Lung (tissue), 12 donors: ENCODE measurements around the gene PLCD1. TPM values are rescaled to one million over a fixed set of nuclear protein-coding genes. Genes with fewer than 3 reads are reported as not detected.
A peak's percentile ranks its signal among the peaks of the same experiment; 100 is the strongest.

ENCODE experiments used
- ATAC-seq: fragments of 200-7000 bp; cut with Tn5 transposase; one replicate; pipeline ENCODE4 v1.9.1; 2020; ENCODE audit warnings: moderate number of reproducible peaks; ENCODE audit not compliant: insufficient read depth, low FRiP score
- DNase-seq, 3 donors: peaks; one replicate each; pipeline ENCODE4 v3.0.0-alpha.2; 2013 to 2017
- H3K27ac ChIP-seq, 2 donors: one replicate each; pipeline ENCODE4 v1.5.1; 2013; ENCODE audit warnings: mild to moderate bottlenecking in 2 of 2, moderate library complexity in 2 of 2, control low read depth in 1 of 2, inconsistent platforms in 1 of 2, low read depth in 1 of 2, low read length in 1 of 2
- H3K27me3 ChIP-seq, 3 donors: one replicate each; pipeline ENCODE4 v1.5.1; 2013; ENCODE audit warnings: low read length in 2 of 3; ENCODE audit not compliant: control insufficient read depth in 3 of 3, insufficient read depth in 3 of 3
- H3K36me3 ChIP-seq, 4 donors: one replicate each; pipeline ENCODE4 v1.5.1; 2013; ENCODE audit warnings: low read length in 4 of 4, mild to moderate bottlenecking in 1 of 4, moderate library complexity in 1 of 4; ENCODE audit not compliant: control insufficient read depth in 4 of 4, insufficient read depth in 4 of 4
- H3K4me1 ChIP-seq, 5 donors: one replicate each; pipeline ENCODE4 v1.5.1; 2013; ENCODE audit warnings: low read length in 5 of 5, mild to moderate bottlenecking in 2 of 5, moderate library complexity in 1 of 5; ENCODE audit not compliant: control insufficient read depth in 5 of 5, insufficient read depth in 5 of 5
- H3K4me3 ChIP-seq: one replicate; pipeline ENCODE4 v1.5.1; 2013; ENCODE audit warnings: mild to moderate bottlenecking, control low read depth, moderate library complexity
- H3K9ac ChIP-seq, 2 donors: one replicate each; pipeline ENCODE4 v1.5.1; 2013; ENCODE audit warnings: low read length in 2 of 2, control low read depth in 1 of 2; ENCODE audit not compliant: insufficient read depth in 1 of 2
- H3K9me3 ChIP-seq, 4 donors: one replicate each; pipeline ENCODE4 v1.5.1; 2013; ENCODE audit warnings: low read length in 3 of 4, mild to moderate bottlenecking in 1 of 4, moderate library complexity in 1 of 4; ENCODE audit not compliant: control insufficient read depth in 4 of 4, insufficient read depth in 3 of 4
- WGBS, 2 donors: extraction: QIAGEN DNeasy Blood & Tissue Kit; methylation state at CpG; one replicate each; pipeline ENCODE4 v1.1.7; 2013; 5-methylcytosine and 5-hydroxymethylcytosine counted together
- polyA plus RNA-seq, 2 donors: library from polyadenylated mRNA; stranded (reverse); fragments of 200-250 nt; gene quantifications; one replicate each; pipeline ENCODE4 v1.2.1, GENCODE V29; 2013
- total RNA-seq, 2 donors: library from RNA; depleted of rRNA in 1 of 2; stranded (reverse); fragments of >200 nt in 1 of 2; gene quantifications; one replicate each; pipeline ENCODE4 v1.2.1, GENCODE V29; 2014 to 2021
- TF ChIP-seq, protein P1 (sequence below): IDR thresholded peaks from 2 replicates; pipeline ENCODE4 v1.5.1; 2012; ENCODE audit warnings: mild to moderate bottlenecking; ENCODE audit errors: control extremely low read depth, extremely low read depth
- donor health status: control.
- donor health status: control.
- donor health status: Bipolar disorder and iron deficiency.
- donor health status: healthy.
- donor health status: DM: yes; HTN: yes; CAD: no.

The PLCD1 gene
- total and polyA plus RNA-seq, 4 donors: 16.9 to 55.3 (median 21.3) TPM

DNA sequence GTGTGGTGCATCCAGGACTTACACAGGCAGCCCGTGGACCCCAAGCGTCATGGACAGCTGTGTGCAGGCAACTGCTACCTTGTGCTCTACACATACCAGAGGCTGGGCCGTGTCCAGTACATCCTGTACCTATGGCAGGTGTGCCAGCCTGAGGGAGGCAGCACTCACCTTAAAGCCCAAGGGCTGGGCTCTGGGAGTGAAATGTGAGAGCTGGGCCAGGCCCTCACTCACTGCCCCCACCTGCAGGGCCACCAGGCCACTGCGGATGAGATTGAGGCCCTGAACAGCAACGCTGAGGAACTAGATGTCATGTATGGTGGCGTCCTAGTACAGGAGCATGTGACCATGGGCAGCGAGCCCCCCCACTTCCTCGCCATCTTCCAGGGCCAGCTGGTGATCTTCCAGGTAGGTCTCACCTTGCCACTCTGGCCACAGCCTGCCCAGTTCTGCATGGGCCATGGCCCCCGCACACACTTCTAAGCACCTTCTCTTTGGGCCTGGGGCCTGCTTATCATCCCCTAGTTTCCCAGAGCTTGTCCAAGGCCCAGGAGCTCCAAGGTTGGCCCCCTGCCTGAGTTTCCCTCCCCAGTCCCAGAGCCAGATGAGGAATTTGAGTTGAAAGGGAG lies 27.9 kb downstream of the PLCD1 start:
- no peaks in the 10 kb centered on the region for H3K27me3 ChIP-seq
- H3K27ac ChIP-seq: no peak overlapping the region
- TF ChIP-seq, protein P1, sequence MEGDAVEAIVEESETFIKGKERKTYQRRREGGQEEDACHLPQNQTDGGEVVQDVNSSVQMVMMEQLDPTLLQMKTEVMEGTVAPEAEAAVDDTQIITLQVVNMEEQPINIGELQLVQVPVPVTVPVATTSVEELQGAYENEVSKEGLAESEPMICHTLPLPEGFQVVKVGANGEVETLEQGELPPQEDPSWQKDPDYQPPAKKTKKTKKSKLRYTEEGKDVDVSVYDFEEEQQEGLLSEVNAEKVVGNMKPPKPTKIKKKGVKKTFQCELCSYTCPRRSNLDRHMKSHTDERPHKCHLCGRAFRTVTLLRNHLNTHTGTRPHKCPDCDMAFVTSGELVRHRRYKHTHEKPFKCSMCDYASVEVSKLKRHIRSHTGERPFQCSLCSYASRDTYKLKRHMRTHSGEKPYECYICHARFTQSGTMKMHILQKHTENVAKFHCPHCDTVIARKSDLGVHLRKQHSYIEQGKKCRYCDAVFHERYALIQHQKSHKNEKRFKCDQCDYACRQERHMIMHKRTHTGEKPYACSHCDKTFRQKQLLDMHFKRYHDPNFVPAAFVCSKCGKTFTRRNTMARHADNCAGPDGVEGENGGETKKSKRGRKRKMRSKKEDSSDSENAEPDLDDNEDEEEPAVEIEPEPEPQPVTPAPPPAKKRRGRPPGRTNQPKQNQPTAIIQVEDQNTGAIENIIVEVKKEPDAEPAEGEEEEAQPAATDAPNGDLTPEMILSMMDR: no peak
- ATAC-seq (no peak), DNase-seq (peak in 1 of 3 donors; percentile 5)
- no peaks in the 10 kb centered on the region for H3K9me3 ChIP-seq
- H3K4me3 ChIP-seq: no peak overlapping the region
- WGBS, 2 donors: 88 to 89% methylated on average over 9 of the region's 9 CpGs
- H3K4me1 ChIP-seq: peaks cover 0 to 20% (median 7%) of the 10 kb centered on the region in 5 donors
- no peak overlapping the region for H3K9ac ChIP-seq
- peaks cover 0 to 40% (median 27%) of the 10 kb centered on the region in 4 donors for H3K36me3 ChIP-seq

DNA sequence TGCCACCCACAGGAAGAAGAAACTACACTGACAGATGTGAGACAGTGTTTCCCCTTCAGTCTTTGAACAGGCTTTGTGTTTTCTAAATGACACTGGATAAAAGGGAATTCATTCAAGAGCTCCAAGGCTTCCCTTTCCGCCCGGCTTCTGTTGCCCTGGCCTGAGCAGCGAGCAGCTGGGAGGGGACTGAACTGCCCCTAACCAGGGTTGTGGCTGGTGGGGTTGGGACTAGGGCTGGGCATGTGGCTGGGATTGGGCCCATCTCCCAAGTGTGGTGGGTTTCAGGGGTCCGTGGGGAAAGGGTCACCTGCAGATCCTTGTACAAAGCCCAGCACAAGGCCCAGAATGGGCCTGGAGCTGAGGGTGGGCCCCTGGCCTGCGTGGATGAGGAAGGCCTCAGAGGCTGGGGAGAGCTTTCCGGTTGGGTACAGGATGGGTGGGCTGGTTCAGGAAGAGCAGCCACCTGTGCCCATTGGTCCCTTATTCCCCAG lies 28.4 kb downstream of the PLCD1 start:
- no peak overlapping the region for H3K27ac ChIP-seq
- no peak overlapping the region for H3K9ac ChIP-seq
- TF ChIP-seq, protein P1: no peak
- peaks cover 0 to 20% (median 7%) of the 10 kb centered on the region in 5 donors for H3K4me1 ChIP-seq
- no peak overlapping the region for H3K4me3 ChIP-seq
- no peaks in the 10 kb centered on the region for H3K9me3 ChIP-seq
- peaks cover 0 to 35% (median 27%) of the 10 kb centered on the region in 4 donors for H3K36me3 ChIP-seq
- WGBS, 2 donors: 97 to 99% methylated on average over 6 of the region's 6 CpGs
- peak in 1 of 3 donors; percentile 1 for DNase-seq
- H3K27me3 ChIP-seq: no peaks in the 10 kb centered on the region
- ATAC-seq: no peak

DNA sequence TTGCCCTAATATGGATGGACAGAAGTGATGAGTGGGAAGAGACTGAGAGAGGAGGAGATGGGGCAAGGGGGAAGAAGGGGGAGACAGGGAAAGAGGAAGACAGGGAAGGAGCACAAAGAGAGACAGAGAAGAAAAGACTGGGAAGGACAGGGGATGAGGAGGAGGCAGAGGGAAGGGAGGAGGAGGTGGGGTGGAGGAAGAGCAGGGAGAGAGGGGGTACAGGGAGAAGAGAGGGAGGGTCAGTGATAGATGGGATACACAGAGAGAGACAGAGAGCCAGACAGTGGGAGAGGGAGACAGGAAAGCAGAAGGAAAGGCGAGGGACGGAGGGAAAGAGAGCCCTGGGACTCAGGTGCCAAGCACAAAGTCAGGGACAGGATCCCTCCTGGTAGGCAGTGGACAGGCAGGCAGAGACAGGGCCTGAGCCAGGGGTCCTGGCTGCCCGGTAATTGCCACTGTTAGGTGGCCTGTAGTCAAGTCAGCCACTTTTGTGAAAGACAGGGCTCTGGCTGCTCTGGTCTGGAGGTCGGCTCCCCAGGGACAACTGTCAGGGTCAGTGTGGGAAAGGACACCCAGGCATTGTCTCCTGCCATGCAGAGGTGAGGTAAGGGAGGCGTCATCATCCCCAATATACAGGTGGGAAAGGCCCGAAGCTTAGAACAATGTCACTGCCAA lies 29.1 kb downstream of the PLCD1 start:
- Histone ChIP-seq H3K36me3 (peaks cover 0 to 41% (median 25%) of the 10 kb centered on the region in 4 donors), H3K27me3 (no peaks in the 10 kb centered on the region), H3K4me3 (no peak overlapping the region), H3K4me1 (peaks cover 0 to 20% (median 8%) of the 10 kb centered on the region in 5 donors), H3K9me3 (no peaks in the 10 kb centered on the region), H3K27ac (no peak overlapping the region), H3K9ac (no peak overlapping the region)
- WGBS, 2 donors: 91 to 96% methylated on average over 6 of the region's 6 CpGs
- ATAC-seq (no peak), DNase-seq (peak in 1 of 3 donors; percentile 9)
- TF ChIP-seq, protein P1: no peak
